ENCODE data around the gene HIF1AN.

DNA sequence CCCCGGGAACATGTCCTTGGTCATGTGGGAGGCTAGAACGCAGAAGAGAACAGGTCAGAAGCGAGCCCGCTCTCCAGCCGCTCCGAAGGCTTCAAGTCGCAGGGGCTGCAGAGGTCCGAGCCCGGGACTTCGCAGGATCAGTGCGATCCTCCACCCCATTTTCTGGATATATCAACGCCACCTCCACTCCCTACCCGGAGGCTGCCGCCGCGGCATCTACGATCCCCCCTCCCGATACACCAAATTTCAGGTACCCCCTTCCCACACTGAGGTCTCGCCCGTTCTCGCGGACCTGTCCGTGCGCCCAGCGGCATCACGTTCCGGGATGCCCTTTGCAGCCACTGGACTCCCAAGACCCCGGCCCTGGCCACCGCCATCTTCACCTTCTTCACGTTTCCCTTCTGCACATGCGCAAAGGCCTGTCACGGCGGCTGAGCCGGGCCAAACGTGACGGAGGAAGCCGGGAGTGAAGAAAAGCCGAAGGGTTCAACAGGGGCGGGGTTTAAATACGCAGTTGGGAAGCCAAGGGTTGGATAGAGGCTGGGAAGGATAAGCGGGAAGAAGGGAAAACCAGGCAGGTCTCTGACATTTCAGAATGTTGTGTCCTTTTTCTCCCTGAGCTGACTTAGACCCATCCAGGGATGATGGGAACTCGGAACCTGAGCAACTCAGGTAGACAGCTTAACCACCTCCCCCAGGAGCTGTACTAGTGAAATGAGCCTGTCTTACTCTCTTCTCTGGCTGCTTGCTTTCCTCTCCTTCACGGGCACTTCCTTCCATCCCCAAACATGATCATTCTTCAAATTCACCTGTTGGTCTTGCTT, 6.1 kb upstream of the HIF1AN start, which contains the start of gene NDUFB8:
- TF ChIP-seq, protein P1, sequence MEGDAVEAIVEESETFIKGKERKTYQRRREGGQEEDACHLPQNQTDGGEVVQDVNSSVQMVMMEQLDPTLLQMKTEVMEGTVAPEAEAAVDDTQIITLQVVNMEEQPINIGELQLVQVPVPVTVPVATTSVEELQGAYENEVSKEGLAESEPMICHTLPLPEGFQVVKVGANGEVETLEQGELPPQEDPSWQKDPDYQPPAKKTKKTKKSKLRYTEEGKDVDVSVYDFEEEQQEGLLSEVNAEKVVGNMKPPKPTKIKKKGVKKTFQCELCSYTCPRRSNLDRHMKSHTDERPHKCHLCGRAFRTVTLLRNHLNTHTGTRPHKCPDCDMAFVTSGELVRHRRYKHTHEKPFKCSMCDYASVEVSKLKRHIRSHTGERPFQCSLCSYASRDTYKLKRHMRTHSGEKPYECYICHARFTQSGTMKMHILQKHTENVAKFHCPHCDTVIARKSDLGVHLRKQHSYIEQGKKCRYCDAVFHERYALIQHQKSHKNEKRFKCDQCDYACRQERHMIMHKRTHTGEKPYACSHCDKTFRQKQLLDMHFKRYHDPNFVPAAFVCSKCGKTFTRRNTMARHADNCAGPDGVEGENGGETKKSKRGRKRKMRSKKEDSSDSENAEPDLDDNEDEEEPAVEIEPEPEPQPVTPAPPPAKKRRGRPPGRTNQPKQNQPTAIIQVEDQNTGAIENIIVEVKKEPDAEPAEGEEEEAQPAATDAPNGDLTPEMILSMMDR (IDR thresholded peaks at IDR 0.05), result no peak
- TF ChIP-seq EZH2 (IDR thresholded peaks at IDR 0.05; ENCODE audit: borderline replicate concordance, insufficient read depth, low read depth, low read length, poor library complexity, severe bottlenecking), result no peak

Data from B cell (primary cell).